HepG2 (cell line): ENCODE data around the gene APPBP2. TPM values are rescaled to one million over a fixed set of nuclear protein-coding genes. Genes with fewer than 3 reads are reported as not detected.
A peak's percentile ranks its signal among the peaks of the same experiment; 100 is the strongest.

ENCODE experiments used
- ATAC-seq: fragments of 200-7000 bp; cut with Tn5 transposase; 3 replicates; pipeline ENCODE4 v1.9.1; 2020; ENCODE audit warnings: mild to moderate bottlenecking, moderate library complexity
- BruUV-seq: library from RNA; stranded (reverse); fragments of 400-500 nt; replicated peaks from 2 replicates; lab custom pipeline; 2021; lab: Mats Ljungman, UMichigan
- CTCF ChIA-PET: fragments of 300-600 bp; formaldehyde crosslinking; extraction: SDS; loops from one replicate; lab custom pipeline; 2021; ENCODE audit warnings: low total read pairs, inconsistent platforms, low intra/inter-chr PET ratio; lab: Yijun Ruan, JAX
- POLR2A ChIA-PET: fragments of 350-600 bp; sonication (Branson Sonifier 250); formaldehyde crosslinking; loops from one replicate; lab custom pipeline; 2020; ENCODE audit warnings: antibody characterized with exemption, inconsistent platforms; lab: Yijun Ruan, JAX
- DNase-seq: peaks from one replicate; pipeline ENCODE4 v3.0.0-alpha.2; 2015; ENCODE audit warnings: low spot score
- FAIRE-seq: peaks from 3 replicates; lab custom pipeline; 2011; peaks lifted over from hg19 to GRCh38; lab: Jason Lieb, UNC
- H2AFZ ChIP-seq: one replicate; pipeline ENCODE4 v1.6.1; 2011; ENCODE audit warnings: low read length, inconsistent platforms
- H3K27ac ChIP-seq: fragments of 300-600 bp; 3 replicates; pipeline ENCODE4 v1.8.0; 2011; ENCODE audit warnings: mixed run types, mild to moderate bottlenecking, mixed read lengths, low read length, inconsistent platforms; ENCODE audit not compliant: insufficient read depth; ENCODE audit errors: extremely low read length
- H3K27me3 ChIP-seq, 2 experiments: fragments of 200-600 bp in 1 of 2; 2 replicates in 1 of 2; 3 replicates in 1 of 2; pipeline versions ENCODE4 v1.6.0 to v1.8.0; 2011; ENCODE audit warnings: low read length in 2 of 2, mild to moderate bottlenecking in 2 of 2, moderate library complexity in 2 of 2, inconsistent platforms in 1 of 2; ENCODE audit not compliant: insufficient read depth in 2 of 2, control insufficient read depth in 1 of 2
- H3K36me3 ChIP-seq, 2 experiments: fragments of 200-600 bp in 1 of 2; replicated peaks in 1 of 2; 2 replicates in 1 of 2; 3 replicates in 1 of 2; pipeline versions ENCODE4 v1.5.1 to v1.8.0; 2011; ENCODE audit warnings: low read length in 2 of 2, inconsistent platforms in 1 of 2; ENCODE audit not compliant: insufficient read depth in 2 of 2, control insufficient read depth in 1 of 2
- H3K4me1 ChIP-seq: 2 replicates; pipeline ENCODE4 v1.5.1; 2012; ENCODE audit warnings: low read length, inconsistent platforms; ENCODE audit not compliant: insufficient read depth
- H3K4me2 ChIP-seq: 2 replicates; pipeline ENCODE4 v1.6.0; 2011; ENCODE audit warnings: low read depth, low read length, inconsistent platforms
- H3K4me3 ChIP-seq, 3 experiments: fragments of 200-600 bp in 1 of 3; sonication (generic), shearing (Covaris generic) in 1 of 3; replicated peaks in 1 of 3; 2 replicates each; pipeline ENCODE4 v1.5.1; 2011 to 2016; ENCODE audit warnings: low read length in 3 of 3, inconsistent platforms in 2 of 3, low read depth in 2 of 3, mild to moderate bottlenecking in 2 of 3, control low read depth in 1 of 3, mixed read lengths in 1 of 3; ENCODE audit not compliant: insufficient read depth in 1 of 3
- H3K79me2 ChIP-seq: one replicate; pipeline ENCODE4 v1.6.1; 2011; ENCODE audit warnings: low read length, inconsistent platforms; ENCODE audit not compliant: insufficient read depth
- H3K9ac ChIP-seq: 2 replicates; pipeline ENCODE4 v1.6.0; 2011; ENCODE audit warnings: mild to moderate bottlenecking, low read depth, low read length, inconsistent platforms; ENCODE audit not compliant: insufficient read depth
- H3K9me3 ChIP-seq: 2 replicates; pipeline ENCODE4 v1.5.1; 2012; ENCODE audit warnings: mild to moderate bottlenecking, low read length
- H4K20me1 ChIP-seq: 2 replicates; pipeline ENCODE4 v1.6.0; 2011; ENCODE audit warnings: inconsistent platforms, mild to moderate bottlenecking, low read length, moderate library complexity; ENCODE audit not compliant: insufficient read depth
- ATF7-NPFF ChIP-seq: sonication (generic); formaldehyde crosslinking; IDR thresholded peaks from 2 replicates; pipeline ENCODE4 v1.8.1; 2023; ENCODE audit warnings: mild to moderate bottlenecking, low read depth, missing genetic modification reagents, moderate library complexity
- HNRNPL ChIP-seq: fragments of 200-400 bp; formaldehyde crosslinking; IDR thresholded peaks from 2 replicates; pipeline ENCODE4 v1.6.1; 2017; ENCODE audit warnings: mild to moderate bottlenecking, low read depth, low read length
- HOXA5 ChIP-seq: sonication (generic); formaldehyde crosslinking; IDR thresholded peaks from 2 replicates; pipeline ENCODE4 v1.4.0; 2020; ENCODE audit warnings: missing genetic modification reagents
- NFKB2 ChIP-seq: sonication (generic); formaldehyde crosslinking; IDR thresholded peaks from 2 replicates; pipeline ENCODE4 v1.4.0; 2020; ENCODE audit warnings: missing genetic modification reagents, borderline replicate concordance
- RAD51 ChIP-seq: fragments of 450-650 bp; IDR thresholded peaks from 2 replicates; pipeline ENCODE4 v1.6.1; 2016; ENCODE audit warnings: borderline replicate concordance
- SCMH1 ChIP-seq: sonication (generic); formaldehyde crosslinking; IDR thresholded peaks from 2 replicates; pipeline ENCODE4 v1.9.0; 2021; ENCODE audit warnings: missing genetic modification reagents, mild to moderate bottlenecking, borderline replicate concordance
- SIN3A ChIP-seq: IDR thresholded peaks from 2 replicates; pipeline ENCODE4 v1.6.1; 2011; ENCODE audit warnings: low read depth, mild to moderate bottlenecking, control low read depth, low read length, borderline replicate concordance
- ZNF207 ChIP-seq: fragments of 450-650 bp; IDR thresholded peaks from 2 replicates; pipeline ENCODE4 v1.6.1; 2016; ENCODE audit warnings: antibody characterized with exemption, borderline replicate concordance
- ZNF34 ChIP-seq: sonication (generic); formaldehyde crosslinking; IDR thresholded peaks from 2 replicates; pipeline ENCODE4 v1.4.0; 2020; ENCODE audit warnings: mild to moderate bottlenecking, missing genetic modification reagents, borderline replicate concordance
- ZNF354B ChIP-seq: sonication (generic); formaldehyde crosslinking; IDR thresholded peaks from 2 replicates; pipeline ENCODE4 v1.8.0; 2022; ENCODE audit warnings: mild to moderate bottlenecking, missing genetic modification reagents
- ZNF430 ChIP-seq: sonication (generic); formaldehyde crosslinking; IDR thresholded peaks from 2 replicates; pipeline ENCODE4 v1.9.0; 2021; ENCODE audit warnings: mild to moderate bottlenecking, missing genetic modification reagents
- ZNF788 ChIP-seq: sonication (generic); formaldehyde crosslinking; IDR thresholded peaks from 2 replicates; pipeline ENCODE4 v1.5.0; 2020; ENCODE audit warnings: mild to moderate bottlenecking, missing genetic modification reagents, borderline replicate concordance
- ZNF816 ChIP-seq: sonication (generic); formaldehyde crosslinking; IDR thresholded peaks from 2 replicates; pipeline ENCODE4 v1.8.0; 2022; ENCODE audit warnings: missing genetic modification reagents, mild to moderate bottlenecking, borderline replicate concordance
- WGBS: methylation state at CpG from one replicate; pipeline ENCODE4 v1.1.6; 2017; ENCODE audit warnings: low lambda C conversion rate; 5-methylcytosine and 5-hydroxymethylcytosine counted together
- in situ Hi-C: cut with HindIII; loops from 2 replicates; pipeline ENCODE4 v1.10.0; 2017; ENCODE audit warnings: low pct_unique_long_range_greater_than_20kb; ENCODE audit not compliant: extremely low pct_ligation_motif_present
- intact Hi-C: fragments of 100-400 bp; cut with micrococcal nuclease; formaldehyde crosslinking; loops from one replicate; pipeline ENCODE4 v1.10.0; 2022; ENCODE audit not compliant: unreplicated experiment
- polyA plus RNA-seq, 8 experiments: library from polyadenylated mRNA; depleted of rRNA in 3 of 8; stranded (reverse) in 7 of 8; unstranded in 1 of 8; fragments of >200 nt; fragmentation: Illumina TruSeq in 4 of 8; extraction: Trizol in 4 of 8; gene quantifications; 2 replicates each; pipeline versions ENCODE4 v1.2.1 to v1.2.3, GENCODE V29; 2011 to 2016; ENCODE audit warnings: low read depth in 4 of 8, missing spikeins in 1 of 8, mixed read lengths in 1 of 8; ENCODE audit not compliant: insufficient read depth in 1 of 8
- total RNA-seq, 5 experiments: library from RNA; depleted of rRNA; stranded (reverse); fragments of >200 nt; fragmentation: Illumina TruSeq; extraction: Trizol; gene quantifications; 2 replicates each; pipeline ENCODE4 v1.2.3, GENCODE V29; 2016; ENCODE audit warnings: low read depth in 1 of 5
- TF ChIP-seq, protein P1 (sequence below): IDR thresholded peaks from 2 replicates; pipeline ENCODE4 v1.6.1; 2018; ENCODE audit warnings: missing genetic modification reagents, mild to moderate bottlenecking, missing compliant biosample characterization
- TF ChIP-seq, protein P2 (sequence below): IDR thresholded peaks from 2 replicates; pipeline ENCODE4 v1.6.1; 2016; ENCODE audit warnings: mild to moderate bottlenecking, missing biosample characterization, missing genetic modification reagents
- TF ChIP-seq, protein P3 (sequence below): sonication (generic); formaldehyde crosslinking; IDR thresholded peaks from 2 replicates; pipeline ENCODE4 v1.9.0; 2022; ENCODE audit warnings: missing genetic modification reagents, mild to moderate bottlenecking, borderline replicate concordance
- TF ChIP-seq, protein P4 (sequence below): sonication (generic); formaldehyde crosslinking; IDR thresholded peaks from 2 replicates; pipeline ENCODE4 v1.5.0; 2020; ENCODE audit warnings: mild to moderate bottlenecking, missing genetic modification reagents, moderate library complexity

APPBP2 gene
- total and polyA plus RNA-seq, 2 of the 13 experiments (the other 11 are each of a cell fraction or from before 2014, with no cell fraction given): 17.5 to 45.8 TPM

DNA sequence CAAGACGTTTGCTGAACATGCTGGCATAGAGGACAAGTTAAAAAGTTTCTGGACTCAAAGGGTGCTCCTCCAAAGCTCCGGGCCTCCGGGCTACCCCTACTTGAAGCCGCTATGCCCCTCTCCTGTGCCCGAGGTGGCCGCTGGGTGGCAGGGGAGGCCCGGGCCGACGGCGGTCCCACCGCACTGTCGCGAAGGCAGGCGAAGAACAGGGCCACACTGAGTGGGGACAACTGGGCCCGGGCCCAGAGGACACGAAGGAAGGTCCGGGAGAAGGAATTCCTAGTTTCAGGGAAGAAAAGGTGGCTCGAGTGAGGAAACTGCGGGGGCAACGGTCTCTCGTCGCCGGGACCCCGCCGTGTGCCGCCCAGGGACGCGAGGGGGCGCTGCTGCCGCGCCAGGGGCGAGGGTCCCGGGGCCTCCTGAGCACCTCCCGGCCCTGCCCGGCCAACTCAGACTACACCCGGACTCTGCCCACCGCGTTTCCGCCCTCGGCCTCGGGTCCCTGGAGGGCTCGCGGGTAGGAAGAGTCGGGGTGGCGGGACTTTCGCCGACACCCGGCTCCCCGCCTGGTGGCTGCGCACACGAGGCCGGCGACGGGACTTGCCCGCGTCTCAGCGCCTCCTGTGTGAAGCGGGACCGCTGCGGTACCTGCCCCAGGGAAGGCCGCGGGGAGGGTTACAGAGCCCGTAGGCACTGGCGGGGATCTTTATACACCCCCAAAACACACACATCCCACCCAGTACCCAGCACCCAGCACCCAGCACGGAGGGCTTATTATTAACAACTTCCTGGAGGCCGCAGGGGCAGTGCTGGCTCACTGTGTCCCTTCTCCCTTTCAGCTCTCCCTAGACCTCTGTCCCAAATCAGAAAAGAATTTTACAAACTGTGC is 104.5 kb downstream of the APPBP2 start:
- H2AFZ ChIP-seq: peak overlapping the region; percentile 55
- DNase-seq (peak; percentile 42), ATAC-seq (peak; percentile 97), FAIRE-seq (no peak)
- H3K9ac ChIP-seq: peak overlapping the region; percentile 16; the same call in 1 of the 2 replicates
- H3K27me3 ChIP-seq: peaks cover 4 to 15% of the 10 kb centered on the region in 2 experiments; a peak in 4 of 5 replicates
- no peaks in the 10 kb centered on the region for H4K20me1 ChIP-seq
- no peaks in the 10 kb centered on the region for H3K79me2 ChIP-seq
- POLR2A ChIA-PET: no interaction called here
- H3K4me2 ChIP-seq: peak overlapping the region; percentile 79
- in situ Hi-C loops (no loop called here), intact Hi-C loops (loop anchor here (2.0 kb wide), 2 partner anchors 15 to 217 kb away; no protein-coding TSS in a partner anchor)
- H3K4me1 ChIP-seq: peaks cover 12% of the 10 kb centered on the region; the same call in 1 of the 2 replicates
- H3K36me3 ChIP-seq: no peaks in the 10 kb centered on the region
- no peak overlapping the region for H3K27ac ChIP-seq
- H3K4me3 ChIP-seq: peak overlapping the region; percentile 14 to 52 (median 27)
- no TSS peak for BruUV-seq
- no peaks in the 10 kb centered on the region for H3K9me3 ChIP-seq
- WGBS: 53% methylated on average over 45 of the region's 66 CpGs
- CTCF ChIA-PET: interaction anchor here (0.6 to 2.6 kb wide), 4 partner anchors 14 to 220 kb away, joined by 3 to 12 read pairs (median 4); no protein-coding TSS in a partner anchor
- TF ChIP-seq ZNF788 (peak; percentile 55; the same call in 1 of the 2 replicates), ZNF816 (CRISPR knock-in tag) (0 out of 2 replicates have a peak, but pooled peaks have one; percentile 43), HNRNPL (peak; percentile 84), ZNF430 (CRISPR knock-in tag) (peak; percentile 65; the same call in 1 of the 2 replicates), SCMH1 (CRISPR knock-in tag) (no peak), SIN3A (no peak), HOXA5 (0 out of 2 replicates have a peak, but pooled peaks have one; percentile 23), NFKB2 (CRISPR knock-in tag) (0 out of 2 replicates have a peak, but pooled peaks have one; percentile 38), ZNF207 (no peak), ZNF34 (CRISPR knock-in tag) (no peak), ATF7-NPFF (peak; percentile 44; the same call in 1 of the 2 replicates), ZNF354B (CRISPR knock-in tag) (peak; percentile 54; the same call in 1 of the 2 replicates), RAD51 (no peak)
- TF ChIP-seq, protein P1, sequence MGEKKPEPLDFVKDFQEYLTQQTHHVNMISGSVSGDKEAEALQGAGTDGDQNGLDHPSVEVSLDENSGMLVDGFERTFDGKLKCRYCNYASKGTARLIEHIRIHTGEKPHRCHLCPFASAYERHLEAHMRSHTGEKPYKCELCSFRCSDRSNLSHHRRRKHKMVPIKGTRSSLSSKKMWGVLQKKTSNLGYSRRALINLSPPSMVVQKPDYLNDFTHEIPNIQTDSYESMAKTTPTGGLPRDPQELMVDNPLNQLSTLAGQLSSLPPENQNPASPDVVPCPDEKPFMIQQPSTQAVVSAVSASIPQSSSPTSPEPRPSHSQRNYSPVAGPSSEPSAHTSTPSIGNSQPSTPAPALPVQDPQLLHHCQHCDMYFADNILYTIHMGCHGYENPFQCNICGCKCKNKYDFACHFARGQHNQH (CRISPR knock-in tag): peak; percentile 44; the same call in 1 of the 2 replicates
- TF ChIP-seq, protein P2, sequence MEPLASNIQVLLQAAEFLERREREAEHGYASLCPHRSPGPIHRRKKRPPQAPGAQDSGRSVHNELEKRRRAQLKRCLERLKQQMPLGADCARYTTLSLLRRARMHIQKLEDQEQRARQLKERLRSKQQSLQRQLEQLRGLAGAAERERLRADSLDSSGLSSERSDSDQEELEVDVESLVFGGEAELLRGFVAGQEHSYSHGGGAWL: peak; percentile 54; the same call in 1 of the 2 replicates
- TF ChIP-seq, protein P3, sequence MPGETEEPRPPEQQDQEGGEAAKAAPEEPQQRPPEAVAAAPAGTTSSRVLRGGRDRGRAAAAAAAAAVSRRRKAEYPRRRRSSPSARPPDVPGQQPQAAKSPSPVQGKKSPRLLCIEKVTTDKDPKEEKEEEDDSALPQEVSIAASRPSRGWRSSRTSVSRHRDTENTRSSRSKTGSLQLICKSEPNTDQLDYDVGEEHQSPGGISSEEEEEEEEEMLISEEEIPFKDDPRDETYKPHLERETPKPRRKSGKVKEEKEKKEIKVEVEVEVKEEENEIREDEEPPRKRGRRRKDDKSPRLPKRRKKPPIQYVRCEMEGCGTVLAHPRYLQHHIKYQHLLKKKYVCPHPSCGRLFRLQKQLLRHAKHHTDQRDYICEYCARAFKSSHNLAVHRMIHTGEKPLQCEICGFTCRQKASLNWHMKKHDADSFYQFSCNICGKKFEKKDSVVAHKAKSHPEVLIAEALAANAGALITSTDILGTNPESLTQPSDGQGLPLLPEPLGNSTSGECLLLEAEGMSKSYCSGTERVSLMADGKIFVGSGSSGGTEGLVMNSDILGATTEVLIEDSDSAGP (CRISPR knock-in tag): peak; percentile 70; the same call in 1 of the 2 replicates
- TF ChIP-seq, protein P4, sequence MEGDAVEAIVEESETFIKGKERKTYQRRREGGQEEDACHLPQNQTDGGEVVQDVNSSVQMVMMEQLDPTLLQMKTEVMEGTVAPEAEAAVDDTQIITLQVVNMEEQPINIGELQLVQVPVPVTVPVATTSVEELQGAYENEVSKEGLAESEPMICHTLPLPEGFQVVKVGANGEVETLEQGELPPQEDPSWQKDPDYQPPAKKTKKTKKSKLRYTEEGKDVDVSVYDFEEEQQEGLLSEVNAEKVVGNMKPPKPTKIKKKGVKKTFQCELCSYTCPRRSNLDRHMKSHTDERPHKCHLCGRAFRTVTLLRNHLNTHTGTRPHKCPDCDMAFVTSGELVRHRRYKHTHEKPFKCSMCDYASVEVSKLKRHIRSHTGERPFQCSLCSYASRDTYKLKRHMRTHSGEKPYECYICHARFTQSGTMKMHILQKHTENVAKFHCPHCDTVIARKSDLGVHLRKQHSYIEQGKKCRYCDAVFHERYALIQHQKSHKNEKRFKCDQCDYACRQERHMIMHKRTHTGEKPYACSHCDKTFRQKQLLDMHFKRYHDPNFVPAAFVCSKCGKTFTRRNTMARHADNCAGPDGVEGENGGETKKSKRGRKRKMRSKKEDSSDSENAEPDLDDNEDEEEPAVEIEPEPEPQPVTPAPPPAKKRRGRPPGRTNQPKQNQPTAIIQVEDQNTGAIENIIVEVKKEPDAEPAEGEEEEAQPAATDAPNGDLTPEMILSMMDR (CRISPR knock-in tag): peak; percentile 93
